Mesenchymal stem cell (in vitro differentiated cells and primary cell): Measurements from ENCODE around the gene EPM2A.

Source experiments
- DNase-seq: peaks from one replicate; pipeline ENCODE4 v3.0.0-alpha.2; 2013
- H2AFZ ChIP-seq: one replicate; pipeline ENCODE4 v1.6.1; 2013; ENCODE audit warnings: low read depth, mild to moderate bottlenecking, control low read depth, inconsistent platforms, low read length, moderate library complexity
- H2AK5ac ChIP-seq: 2 replicates; pipeline ENCODE4 v1.6.1; 2013; ENCODE audit warnings: low read length, moderate library complexity, mild to moderate bottlenecking, inconsistent platforms; ENCODE audit not compliant: severe bottlenecking
- H2BK120ac ChIP-seq: one replicate; pipeline ENCODE4 v1.6.1; 2013; ENCODE audit warnings: low read depth, mild to moderate bottlenecking, inconsistent platforms, low read length, moderate library complexity
- H2BK12ac ChIP-seq, 2 experiments: one replicate each; pipeline ENCODE4 v1.6.1; 2013; ENCODE audit warnings: inconsistent platforms in 2 of 2, low read length in 2 of 2, mild to moderate bottlenecking in 2 of 2, moderate library complexity in 2 of 2, control low read depth in 1 of 2
- H2BK15ac ChIP-seq: one replicate; pipeline ENCODE4 v1.6.1; 2013; ENCODE audit warnings: mild to moderate bottlenecking, low read depth, inconsistent platforms; ENCODE audit not compliant: poor library complexity, severe bottlenecking
- H2BK5ac ChIP-seq: 2 replicates; pipeline ENCODE4 v1.6.1; 2013; ENCODE audit warnings: low read depth, mild to moderate bottlenecking, low read length, control low read depth, inconsistent platforms; ENCODE audit not compliant: poor library complexity, severe bottlenecking
- H3K14ac ChIP-seq, 2 experiments: one replicate each; pipeline ENCODE4 v1.6.1; 2013; ENCODE audit warnings: inconsistent platforms in 2 of 2, low read length in 2 of 2, control low read depth in 1 of 2, mild to moderate bottlenecking in 1 of 2, moderate library complexity in 1 of 2
- H3K18ac ChIP-seq, 2 experiments: one replicate each; pipeline ENCODE4 v1.6.1; 2013; ENCODE audit warnings: inconsistent platforms in 2 of 2, low read length in 2 of 2, control low read depth in 1 of 2, low read depth in 1 of 2, mild to moderate bottlenecking in 1 of 2
- H3K23ac ChIP-seq, 2 experiments: one replicate each; pipeline ENCODE4 v1.6.1; 2013; ENCODE audit warnings: inconsistent platforms in 2 of 2, low read length in 2 of 2, mild to moderate bottlenecking in 2 of 2, moderate library complexity in 2 of 2, control low read depth in 1 of 2
- H3K27ac ChIP-seq: 2 replicates; pipeline ENCODE4 v1.5.1; 2013; ENCODE audit warnings: mild to moderate bottlenecking, moderate library complexity, low read length, control low read depth, inconsistent platforms; ENCODE audit not compliant: poor library complexity, severe bottlenecking
- H3K27me3 ChIP-seq, 2 experiments: 2 replicates each; pipeline versions ENCODE4 v1.6.1 to v1.7.0; 2013; ENCODE audit warnings: low read length in 2 of 2, mild to moderate bottlenecking in 2 of 2, moderate library complexity in 2 of 2, control low read depth in 1 of 2, inconsistent platforms in 1 of 2; ENCODE audit not compliant: control insufficient read depth in 1 of 2, insufficient read depth in 1 of 2
- H3K36me3 ChIP-seq, 2 experiments: 2 replicates each; pipeline versions ENCODE4 v1.6.1 to v1.7.0; 2013; ENCODE audit warnings: low read length in 2 of 2, control low read depth in 1 of 2, inconsistent platforms in 1 of 2, low read depth in 1 of 2, mild to moderate bottlenecking in 1 of 2; ENCODE audit not compliant: insufficient read depth in 2 of 2, control insufficient read depth in 1 of 2
- H3K4ac ChIP-seq, 2 experiments: one replicate each; pipeline ENCODE4 v1.6.1; 2013; ENCODE audit warnings: inconsistent platforms in 2 of 2, low read length in 2 of 2, mild to moderate bottlenecking in 2 of 2, moderate library complexity in 2 of 2, control low read depth in 1 of 2, low read depth in 1 of 2
- H3K4me1 ChIP-seq: 2 replicates; pipeline ENCODE4 v1.6.1; 2013; ENCODE audit warnings: low read depth, low read length, control low read depth; ENCODE audit not compliant: control insufficient read depth, insufficient read depth
- H3K4me2 ChIP-seq: 2 replicates; pipeline ENCODE4 v1.6.1; 2013; ENCODE audit warnings: low read length, mild to moderate bottlenecking, inconsistent platforms; ENCODE audit not compliant: poor library complexity, severe bottlenecking
- H3K4me3 ChIP-seq, 2 experiments: 2 replicates each; pipeline versions ENCODE4 v1.5.1 to v1.7.0; 2013; ENCODE audit warnings: low read length in 2 of 2, mild to moderate bottlenecking in 2 of 2, control low read depth in 1 of 2, low read depth in 1 of 2; ENCODE audit not compliant: insufficient read depth in 1 of 2
- H3K79me1 ChIP-seq: replicated peaks from 2 replicates; pipeline ENCODE4 v1.6.1; 2013; ENCODE audit warnings: mild to moderate bottlenecking, control low read depth, low read length, inconsistent platforms; ENCODE audit not compliant: poor library complexity, severe bottlenecking
- H3K9ac ChIP-seq: 2 replicates; pipeline ENCODE4 v1.7.0; 2013; ENCODE audit warnings: mild to moderate bottlenecking, low read length, moderate library complexity
- H3K9me3 ChIP-seq: 2 replicates; pipeline ENCODE4 v1.7.0; 2013; ENCODE audit warnings: mild to moderate bottlenecking, low read length; ENCODE audit not compliant: control insufficient read depth
- H4K8ac ChIP-seq: one replicate; pipeline ENCODE4 v1.6.1; 2013; ENCODE audit warnings: inconsistent platforms, mild to moderate bottlenecking, low read length, moderate library complexity
- H4K91ac ChIP-seq: one replicate; pipeline ENCODE4 v1.6.1; 2013; ENCODE audit warnings: mild to moderate bottlenecking, low read length, inconsistent platforms
- WGBS: methylation state at CpG from one replicate; pipeline ENCODE4 v1.1.7; 2013; ENCODE audit warnings: mixed read lengths; 5-methylcytosine and 5-hydroxymethylcytosine counted together

EPM2A gene

GRCh38 chr6:145621776-145622175 is 113.5 kb downstream of the EPM2A start:
- Histone ChIP-seq H3K4me3 (no peak overlapping the region), H3K27ac (no peak overlapping the region), H3K9me3 (no peaks in the 10 kb centered on the region), H3K14ac (no peak overlapping the region), H4K91ac (no peak overlapping the region), H3K4me2 (no peak overlapping the region), H2AFZ (no peak overlapping the region), H2BK5ac (no peak overlapping the region), H2BK15ac (no peak overlapping the region), H3K79me1 (no peaks in the 10 kb centered on the region), H3K23ac (no peak overlapping the region), H2BK120ac (no peak overlapping the region), H2AK5ac (no peak overlapping the region), H3K4ac (no peak overlapping the region), H3K18ac (no peak overlapping the region), H3K27me3 (no peaks in the 10 kb centered on the region), H2BK12ac (no peak overlapping the region), H3K4me1 (no peaks in the 10 kb centered on the region), H4K8ac (no peak overlapping the region), H3K9ac (no peak overlapping the region), H3K36me3 (no peaks in the 10 kb centered on the region)
- DNase-seq, result no peak
- no CpG with 5 or more reads among the region's 1 CpG for WGBS

GRCh38 chr6:145620088-145620487 is 115.2 kb downstream of the EPM2A start:
- Histone ChIP-seq H3K27ac (no peak overlapping the region), H2AFZ (no peak overlapping the region), H3K4ac (no peak overlapping the region), H3K4me3 (no peak overlapping the region), H3K9ac (no peak overlapping the region), H3K14ac (no peak overlapping the region), H3K23ac (no peak overlapping the region), H3K18ac (no peak overlapping the region), H3K27me3 (no peaks in the 10 kb centered on the region), H2BK120ac (no peak overlapping the region), H2BK5ac (no peak overlapping the region), H2AK5ac (no peak overlapping the region), H3K9me3 (no peaks in the 10 kb centered on the region), H3K4me1 (no peaks in the 10 kb centered on the region), H4K91ac (no peak overlapping the region), H3K36me3 (no peaks in the 10 kb centered on the region), H4K8ac (no peak overlapping the region), H3K4me2 (no peak overlapping the region), H3K79me1 (no peaks in the 10 kb centered on the region), H2BK12ac (no peak overlapping the region), H2BK15ac (no peak overlapping the region)
- WGBS, result 95% methylated on average over 7 of the region's 7 CpGs
- DNase-seq, result no peak

GRCh38 chr6:145609521-145609920 is 125.8 kb downstream of the EPM2A start:
- H2BK5ac ChIP-seq, result no peak overlapping the region
- no peak overlapping the region for H2AK5ac ChIP-seq
- no peak overlapping the region for H3K4ac ChIP-seq
- no peak for DNase-seq
- no peak overlapping the region for H3K9ac ChIP-seq
- H3K79me1 ChIP-seq, result no peaks in the 10 kb centered on the region
- no peak overlapping the region for H3K4me2 ChIP-seq
- H2AFZ ChIP-seq, result no peak overlapping the region
- no peaks in the 10 kb centered on the region for H3K27me3 ChIP-seq
- no peaks in the 10 kb centered on the region for H3K4me1 ChIP-seq
- H3K23ac ChIP-seq, result no peak overlapping the region
- no peak overlapping the region for H3K14ac ChIP-seq
- no peak overlapping the region for H2BK12ac ChIP-seq
- H4K91ac ChIP-seq, result no peak overlapping the region
- no peaks in the 10 kb centered on the region for H3K36me3 ChIP-seq
- no peaks in the 10 kb centered on the region for H3K9me3 ChIP-seq
- H3K4me3 ChIP-seq, result no peak overlapping the region
- no peak overlapping the region for H3K18ac ChIP-seq
- H2BK120ac ChIP-seq, result no peak overlapping the region
- 100% methylated on average over 1 of the region's 1 CpG for WGBS
- no peak overlapping the region for H2BK15ac ChIP-seq
- no peak overlapping the region for H3K27ac ChIP-seq
- H4K8ac ChIP-seq, result no peak overlapping the region

- Histone ChIP-seq H3K79me1 (no peaks in the 10 kb centered on the region), H2BK120ac (no peak overlapping the region), H3K4me2 (no peak overlapping the region), H4K91ac (no peak overlapping the region), H3K36me3 (no peaks in the 10 kb centered on the region), H2BK5ac (no peak overlapping the region), H2AFZ (no peak overlapping the region), H3K4ac (no peak overlapping the region), H3K4me3 (no peak overlapping the region), H4K8ac (no peak overlapping the region), H3K27me3 (no peaks in the 10 kb centered on the region), H3K27ac (no peak overlapping the region), H2AK5ac (no peak overlapping the region), H2BK12ac (no peak overlapping the region), H3K14ac (no peak overlapping the region), H2BK15ac (no peak overlapping the region), H3K18ac (no peak overlapping the region), H3K9me3 (no peaks in the 10 kb centered on the region), H3K23ac (no peak overlapping the region), H3K4me1 (no peaks in the 10 kb centered on the region), H3K9ac (no peak overlapping the region)
- 100% methylated on average over 1 of the region's 1 CpG for WGBS
- no peak for DNase-seq
Observed at GRCh38 chr6:145608850-145609249, 126.5 kb downstream of the EPM2A start.
